HG03575 (cell line): ENCODE data around the gene CAMK4.
"Not testable (repeated sequence)": the region's sequence is repeated elsewhere in the genome, so short reads cannot be mapped to it uniquely, and the experiment has no call there.

ENCODE experiments used
- ATAC-seq: cut with Tn5 transposase; IDR thresholded peaks from one replicate; pipeline ENCODE4 v1.9.1; 2021; ENCODE audit not compliant: unreplicated experiment, insufficient number of reproducible peaks, low FRiP score; ENCODE audit errors: extremely low read depth

Gene CAMK4

GRCh38 chr5:111353035-111353434 is 128.9 kb downstream of the CAMK4 start:
- no peak for ATAC-seq

- ATAC-seq, result not testable (repeated sequence)
Observed at GRCh38 chr5:111358726-111359125, 134.5 kb downstream of the CAMK4 start.

- ATAC-seq, result no peak
Observed at GRCh38 chr5:111360173-111360572, 136.0 kb downstream of the CAMK4 start.

GRCh38 chr5:111364992-111365391 is 140.8 kb downstream of the CAMK4 start:
- ATAC-seq, result no peak

- ATAC-seq, result no peak
Observed at GRCh38 chr5:111366388-111366787, 142.2 kb downstream of the CAMK4 start.

DNA sequence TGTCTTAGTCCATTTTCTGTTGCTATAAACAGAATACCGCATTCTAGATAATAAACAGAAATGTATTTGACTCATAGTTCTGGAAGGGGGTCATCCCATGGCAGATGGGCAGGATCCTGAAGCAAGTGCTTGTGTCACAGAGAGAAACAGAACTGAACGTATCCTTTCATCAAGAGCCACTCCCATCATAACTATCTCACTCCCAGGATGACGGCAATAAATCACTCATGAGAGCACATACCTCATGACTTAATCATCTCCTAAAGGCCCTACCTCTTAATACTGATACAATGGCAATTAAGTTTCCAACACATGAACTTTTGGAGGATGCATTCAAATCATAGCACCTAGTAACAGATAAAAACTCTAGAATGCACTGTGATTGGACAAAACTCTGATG is 142.9 kb downstream of the CAMK4 start:
- no peak for ATAC-seq

DNA sequence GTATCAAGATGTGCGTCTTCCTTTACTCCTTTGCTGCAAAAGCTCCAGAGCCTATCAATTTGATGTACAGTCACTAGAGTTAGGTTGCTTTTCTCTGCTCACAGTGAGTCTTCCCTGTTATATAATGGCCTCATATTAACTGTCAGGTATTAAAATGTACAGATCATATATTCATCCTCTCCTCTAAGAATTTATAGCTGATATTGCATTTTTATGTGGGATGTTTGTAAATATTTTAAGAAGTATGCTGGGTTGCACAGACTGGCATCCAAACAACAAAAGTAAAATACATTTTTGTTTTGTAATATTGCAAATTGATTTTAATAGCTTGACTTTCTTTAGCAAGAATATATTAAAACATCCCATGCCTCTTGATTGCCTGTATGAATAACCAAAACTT is 148.6 kb downstream of the CAMK4 start:
- no peak for ATAC-seq

GRCh38 chr5:111374380-111374779 is 150.2 kb downstream of the CAMK4 start:
- ATAC-seq, result no peak

- ATAC-seq, result no peak
Observed at GRCh38 chr5:111375645-111376044, 151.5 kb downstream of the CAMK4 start.

- no peak for ATAC-seq
Observed at GRCh38 chr5:111377306-111377705, 153.1 kb downstream of the CAMK4 start.

DNA sequence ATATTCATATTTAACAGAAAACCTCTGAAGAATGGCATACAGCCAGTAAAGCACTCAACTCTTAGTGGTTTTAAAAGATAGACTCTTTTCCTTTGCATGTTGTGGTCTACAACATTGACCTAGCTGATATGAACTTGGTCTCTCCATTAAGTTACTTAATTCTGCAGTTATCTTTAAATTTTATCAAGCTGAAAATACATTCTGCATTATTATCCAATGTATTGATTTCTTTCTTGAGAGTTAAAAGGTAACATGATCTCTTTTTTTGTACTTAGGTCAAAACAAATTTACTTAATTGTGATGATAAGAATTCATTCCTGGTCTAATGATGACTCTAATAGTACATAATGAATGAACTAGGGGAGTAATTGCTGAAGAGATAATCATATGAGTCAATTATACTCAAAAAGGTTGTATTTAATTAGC is 155.2 kb downstream of the CAMK4 start:
- no peak for ATAC-seq

DNA sequence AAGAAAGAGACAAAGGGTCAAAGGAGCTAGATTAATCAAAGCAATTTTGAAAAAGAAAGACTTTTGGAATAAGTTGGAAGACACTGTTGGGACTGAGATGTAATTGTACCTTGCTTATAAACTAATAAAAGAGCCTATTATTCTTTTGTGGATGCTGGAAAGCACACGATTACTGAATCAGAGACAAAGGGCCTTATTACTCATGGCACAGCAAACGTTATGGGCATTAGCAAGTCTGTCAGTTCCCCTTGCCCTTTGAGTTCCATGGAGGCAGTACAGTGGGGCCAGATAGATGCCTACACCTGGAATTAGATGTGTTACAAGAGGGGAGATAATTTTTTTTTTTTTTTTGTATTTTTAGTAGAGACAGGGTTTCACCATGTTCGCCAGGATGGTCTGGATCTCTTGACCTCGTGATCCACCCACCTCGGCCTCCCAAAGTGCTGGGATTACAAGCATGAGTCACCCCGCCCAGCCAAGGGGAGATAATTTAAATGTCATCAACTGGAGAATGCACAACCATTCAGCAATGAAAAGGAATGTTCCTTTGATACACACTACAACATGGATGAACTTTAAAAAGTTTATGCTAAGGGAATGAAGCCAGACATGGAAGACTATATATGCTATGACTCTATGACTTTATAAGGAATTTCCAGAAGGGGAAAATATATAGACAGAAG is 159.2 kb downstream of the CAMK4 start:
- ATAC-seq, result no peak

- no peak for ATAC-seq
Observed at GRCh38 chr5:111384220-111384619, 160.0 kb downstream of the CAMK4 start.

DNA sequence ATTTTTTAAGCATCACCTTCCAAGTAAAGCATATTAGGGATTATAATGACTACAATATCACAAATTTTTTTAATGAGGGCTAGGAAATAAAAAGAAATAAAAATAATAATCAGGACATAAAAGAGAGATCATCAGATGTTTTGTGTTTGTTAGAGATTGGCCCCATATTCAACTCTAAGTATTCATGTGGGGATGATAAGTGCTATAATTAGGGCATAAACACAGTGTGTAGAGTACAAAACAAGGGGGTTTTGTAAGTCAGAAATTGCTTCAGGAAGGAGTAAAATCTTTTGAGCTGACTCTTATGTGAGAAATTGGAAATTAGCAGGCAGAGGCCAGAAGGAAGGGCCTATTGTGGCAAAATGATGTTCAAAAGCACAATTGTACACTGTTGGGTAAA is 160.9 kb downstream of the CAMK4 start:
- ATAC-seq, result no peak

GRCh38 chr5:111385970-111386831 is 162.0 kb downstream of the CAMK4 start:
- ATAC-seq, result no peak

GRCh38 chr5:111386832-111387162 is 162.6 kb downstream of the CAMK4 start:
- ATAC-seq, result no peak

- ATAC-seq, result no peak
Observed at GRCh38 chr5:111387361-111387760, 163.2 kb downstream of the CAMK4 start.

- ATAC-seq, result no peak
Observed at GRCh38 chr5:111389390-111390082, 165.4 kb downstream of the CAMK4 start.

DNA sequence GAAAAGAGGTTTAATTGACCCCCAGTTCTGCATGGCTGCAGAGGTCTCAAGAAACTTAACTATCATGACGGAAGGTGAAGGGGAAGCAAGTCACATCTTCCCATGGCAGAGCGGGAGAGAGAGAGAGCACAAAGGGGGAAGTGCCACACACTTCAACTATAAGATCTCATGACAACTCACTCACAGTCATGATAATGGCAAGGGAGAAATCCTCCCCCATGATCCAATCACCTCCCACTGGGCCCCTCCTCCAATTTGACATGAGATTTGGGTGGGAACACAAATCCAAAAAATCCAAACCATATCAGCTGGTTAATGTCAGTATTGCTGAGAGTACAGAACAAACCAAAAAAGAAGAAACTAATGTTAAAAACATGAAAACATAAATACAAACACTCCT is 168.0 kb downstream of the CAMK4 start:
- ATAC-seq, result no peak

GRCh38 chr5:111394586-111394985 is 170.4 kb downstream of the CAMK4 start:
- ATAC-seq, result no peak
